HEK293T (cell line): ENCODE measurements around the gene KIF4B.

ENCODE experiments used
- CTCF ChIA-PET: fragments of 350-600 bp; formaldehyde crosslinking; extraction: SDS; loops from one replicate; lab custom pipeline; 2021; ENCODE audit warnings: antibody characterized with exemption, inconsistent platforms; lab: Yijun Ruan, JAX
- POLR2A ChIA-PET: fragments of 350-600 bp; formaldehyde crosslinking; extraction: SDS; loops from one replicate; lab custom pipeline; 2020; ENCODE audit warnings: antibody characterized with exemption, inconsistent platforms; lab: Yijun Ruan, JAX
- DNase-seq: peaks from one replicate; pipeline ENCODE4 v3.0.0; 2012; ENCODE audit warnings: mixed read lengths; ENCODE audit errors: extremely low spot score
- ARNT ChIP-seq: fragments of 450-650 bp; IDR thresholded peaks from 2 replicates; pipeline ENCODE4 v1.6.1; 2017; ENCODE audit warnings: mild to moderate bottlenecking
- BHLHE40 ChIP-seq: fragments of 450-650 bp; IDR thresholded peaks from 2 replicates; pipeline ENCODE4 v1.6.1; 2016; ENCODE audit warnings: mild to moderate bottlenecking, moderate library complexity, borderline replicate concordance
- CTBP1 ChIP-seq: fragments of 450-650 bp; IDR thresholded peaks from 2 replicates; pipeline ENCODE4 v1.6.1; 2016; ENCODE audit warnings: borderline replicate concordance
- ELF4 ChIP-seq: fragments of 450-650 bp; IDR thresholded peaks from 2 replicates; pipeline ENCODE4 v1.6.1; 2017; ENCODE audit warnings: antibody characterized with exemption
- FOXA1 ChIP-seq: fragments of 450-650 bp; IDR thresholded peaks from 2 replicates; pipeline ENCODE4 v1.6.1; 2016; ENCODE audit warnings: mild to moderate bottlenecking
- FOXK2 ChIP-seq: fragments of 450-650 bp; IDR thresholded peaks from 2 replicates; pipeline ENCODE4 v1.6.1; 2016; ENCODE audit warnings: mild to moderate bottlenecking
- FOXM1 ChIP-seq: fragments of 450-650 bp; IDR thresholded peaks from 2 replicates; pipeline ENCODE4 v1.6.1; 2017; ENCODE audit warnings: mild to moderate bottlenecking, borderline replicate concordance
- HDGF ChIP-seq: fragments of 450-650 bp; IDR thresholded peaks from 2 replicates; pipeline ENCODE4 v1.6.1; 2017; ENCODE audit warnings: antibody characterized with exemption, borderline replicate concordance
- L3MBTL2 ChIP-seq: fragments of 450-650 bp; conservative IDR thresholded peaks from 2 replicates; pipeline ENCODE4 v1.6.1; 2016; ENCODE audit warnings: mild to moderate bottlenecking
- LEF1 ChIP-seq: fragments of 450-650 bp; IDR thresholded peaks from 2 replicates; pipeline ENCODE4 v1.6.1; 2017; ENCODE audit warnings: mild to moderate bottlenecking, borderline replicate concordance
- NFRKB ChIP-seq: fragments of 450-650 bp; IDR thresholded peaks from 2 replicates; pipeline ENCODE4 v1.6.1; 2016; ENCODE audit warnings: mild to moderate bottlenecking, moderate library complexity
- SP1 ChIP-seq: fragments of 450-650 bp; IDR thresholded peaks from 2 replicates; pipeline ENCODE4 v1.6.1; 2017
- SUZ12 ChIP-seq: fragments of 450-650 bp; IDR thresholded peaks from 2 replicates; pipeline ENCODE4 v1.6.1; 2016; ENCODE audit warnings: mild to moderate bottlenecking
- TARDBP ChIP-seq: fragments of 450-650 bp; IDR thresholded peaks from 2 replicates; pipeline ENCODE4 v1.6.1; 2016
- ZNF384 ChIP-seq: fragments of 450-650 bp; IDR thresholded peaks from 2 replicates; pipeline ENCODE4 v1.6.1; 2016
- TF ChIP-seq, protein P1 (sequence below): fragments of 450-650 bp; IDR thresholded peaks from 2 replicates; pipeline ENCODE4 v1.6.1; 2016

The KIF4B gene, protein sequence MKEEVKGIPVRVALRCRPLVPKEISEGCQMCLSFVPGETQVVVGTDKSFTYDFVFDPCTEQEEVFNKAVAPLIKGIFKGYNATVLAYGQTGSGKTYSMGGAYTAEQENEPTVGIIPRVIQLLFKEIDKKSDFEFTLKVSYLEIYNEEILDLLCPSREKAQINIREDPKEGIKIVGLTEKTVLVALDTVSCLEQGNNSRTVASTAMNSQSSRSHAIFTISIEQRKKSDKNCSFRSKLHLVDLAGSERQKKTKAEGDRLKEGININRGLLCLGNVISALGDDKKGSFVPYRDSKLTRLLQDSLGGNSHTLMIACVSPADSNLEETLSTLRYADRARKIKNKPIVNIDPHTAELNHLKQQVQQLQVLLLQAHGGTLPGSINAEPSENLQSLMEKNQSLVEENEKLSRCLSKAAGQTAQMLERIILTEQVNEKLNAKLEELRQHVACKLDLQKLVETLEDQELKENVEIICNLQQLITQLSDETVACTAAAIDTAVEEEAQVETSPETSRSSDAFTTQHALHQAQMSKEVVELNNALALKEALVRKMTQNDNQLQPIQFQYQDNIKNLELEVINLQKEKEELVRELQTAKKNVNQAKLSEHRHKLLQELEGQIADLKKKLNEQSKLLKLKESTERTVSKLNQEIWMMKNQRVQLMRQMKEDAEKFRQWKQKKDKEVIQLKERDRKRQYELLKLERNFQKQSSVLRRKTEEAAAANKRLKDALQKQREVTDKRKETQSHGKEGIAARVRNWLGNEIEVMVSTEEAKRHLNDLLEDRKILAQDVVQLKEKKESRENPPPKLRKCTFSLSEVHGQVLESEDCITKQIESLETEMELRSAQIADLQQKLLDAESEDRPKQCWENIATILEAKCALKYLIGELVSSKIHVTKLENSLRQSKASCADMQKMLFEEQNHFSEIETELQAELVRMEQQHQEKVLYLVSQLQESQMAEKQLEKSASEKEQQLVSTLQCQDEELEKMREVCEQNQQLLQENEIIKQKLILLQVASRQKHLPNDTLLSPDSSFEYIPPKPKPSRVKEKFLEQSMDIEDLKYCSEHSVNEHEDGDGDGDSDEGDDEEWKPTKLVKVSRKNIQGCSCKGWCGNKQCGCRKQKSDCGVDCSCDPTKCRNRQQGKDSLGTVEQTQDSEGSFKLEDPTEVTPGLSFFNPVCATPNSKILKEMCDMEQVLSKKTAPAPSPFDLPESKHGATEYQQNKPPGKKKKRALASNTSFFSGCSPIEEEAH

DNA sequence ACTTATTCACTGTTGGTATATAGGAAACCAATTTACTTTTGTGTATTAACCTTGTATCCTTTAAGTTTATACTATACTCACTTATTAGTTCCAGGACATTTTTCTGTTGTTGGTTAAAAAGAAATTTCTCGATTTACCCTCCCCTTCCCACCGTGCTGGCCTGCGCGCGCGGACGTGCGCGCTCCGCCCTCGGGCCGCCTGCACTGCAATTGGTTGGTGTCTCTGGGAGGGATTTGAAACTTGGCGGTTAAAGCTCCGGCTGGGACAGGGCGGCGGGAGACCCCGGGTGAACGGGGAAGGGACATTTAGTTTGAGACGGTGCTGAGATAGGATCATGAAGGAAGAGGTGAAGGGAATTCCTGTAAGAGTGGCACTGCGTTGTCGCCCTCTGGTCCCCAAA, at the start of gene KIF4B:
Gene KIF4B, plus strand, starts transcription at position 230 of the 400 bp plus-strand sequence. Its CDS starts 105 bp downstream, at position 335.
- no peak for DNase-seq
- no peak for TF ChIP-seq ARNT
- no peak for TF ChIP-seq CTBP1
- no peak for TF ChIP-seq FOXA1
- TF ChIP-seq L3MBTL2: no peak
- no peak for TF ChIP-seq HDGF
- TF ChIP-seq ZNF384: no peak
- TF ChIP-seq SP1: no peak
- TF ChIP-seq, protein P1, sequence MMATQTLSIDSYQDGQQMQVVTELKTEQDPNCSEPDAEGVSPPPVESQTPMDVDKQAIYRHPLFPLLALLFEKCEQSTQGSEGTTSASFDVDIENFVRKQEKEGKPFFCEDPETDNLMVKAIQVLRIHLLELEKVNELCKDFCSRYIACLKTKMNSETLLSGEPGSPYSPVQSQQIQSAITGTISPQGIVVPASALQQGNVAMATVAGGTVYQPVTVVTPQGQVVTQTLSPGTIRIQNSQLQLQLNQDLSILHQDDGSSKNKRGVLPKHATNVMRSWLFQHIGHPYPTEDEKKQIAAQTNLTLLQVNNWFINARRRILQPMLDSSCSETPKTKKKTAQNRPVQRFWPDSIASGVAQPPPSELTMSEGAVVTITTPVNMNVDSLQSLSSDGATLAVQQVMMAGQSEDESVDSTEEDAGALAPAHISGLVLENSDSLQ: no peak
- no peak for TF ChIP-seq TARDBP
- no peak for TF ChIP-seq NFRKB
- no peak for TF ChIP-seq BHLHE40
- no peak for TF ChIP-seq ELF4
- TF ChIP-seq LEF1: no peak
- no peak for TF ChIP-seq SUZ12
- no peak for TF ChIP-seq FOXM1
- POLR2A ChIA-PET: no interaction called here
- CTCF ChIA-PET: no interaction called here

DNA sequence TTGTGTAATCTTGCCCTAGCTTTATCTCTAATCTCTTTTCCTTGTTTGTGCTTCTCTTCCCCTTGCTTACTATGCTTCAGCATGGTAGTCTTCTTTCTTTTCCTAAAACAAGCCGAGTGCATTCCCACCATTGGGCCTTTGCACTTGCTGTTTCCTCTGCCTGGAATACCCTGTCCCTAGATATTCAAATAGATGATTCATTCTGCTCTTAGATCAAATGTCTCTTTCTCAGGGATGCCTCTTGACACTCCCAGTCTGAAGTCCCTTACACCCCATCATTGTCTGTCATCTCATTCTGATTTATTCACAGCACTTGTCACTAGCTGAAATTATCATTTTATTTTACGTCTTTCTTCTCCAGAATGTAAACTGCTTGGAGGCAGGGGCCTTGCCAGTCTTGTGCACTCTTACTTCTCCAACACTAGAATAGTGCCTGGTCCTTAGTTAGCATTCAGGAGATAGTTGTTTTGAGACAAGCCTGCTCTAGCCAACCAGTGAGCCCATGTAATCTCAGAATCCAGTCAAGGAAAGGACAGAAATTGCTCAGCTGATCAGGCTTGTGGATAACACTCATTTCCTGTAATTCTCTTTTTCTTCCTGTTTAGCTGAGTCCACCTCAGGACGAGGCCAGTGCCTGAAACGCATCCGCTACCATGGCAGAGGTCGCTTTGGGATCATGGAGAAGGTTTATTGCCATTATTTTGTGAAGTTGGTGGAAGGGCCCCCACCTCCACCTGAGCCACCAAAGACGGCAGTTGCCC, 47.3 kb upstream of the KIF4B start:
- DNase-seq: no peak
- CTCF ChIA-PET: no interaction called here
- POLR2A ChIA-PET: interaction anchor here (0.6 kb wide), 1 partner anchor 108 kb away, joined by 3 read pairs; the partner anchor contains the start of gene CNOT8
- no peak for TF ChIP-seq LEF1
- no peak for TF ChIP-seq SUZ12
- TF ChIP-seq ZNF384: no peak

DNA sequence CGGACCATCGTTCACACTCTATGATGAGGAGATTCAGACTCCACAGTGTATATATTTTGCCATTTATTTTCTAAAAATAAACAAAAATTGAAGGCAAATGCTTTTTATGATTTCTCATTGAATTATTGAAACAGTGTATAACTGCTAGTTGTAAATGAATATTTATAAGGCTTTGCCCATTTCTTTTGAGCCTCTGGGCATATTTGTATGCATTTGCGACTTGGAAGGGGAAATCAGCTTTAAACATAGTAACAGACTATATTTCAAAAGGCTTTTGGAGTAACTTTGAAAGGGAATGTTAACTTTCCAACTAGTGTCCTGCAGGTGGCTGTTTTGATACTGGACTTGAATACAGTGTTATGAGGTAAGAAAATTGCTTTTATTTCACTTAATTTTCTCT, 46.7 kb upstream of the KIF4B start:
- no peak for TF ChIP-seq ARNT
- TF ChIP-seq NFRKB: no peak
- TF ChIP-seq ELF4: no peak
- TF ChIP-seq CTBP1: no peak
- TF ChIP-seq BHLHE40: no peak
- TF ChIP-seq ZNF384: no peak
- no peak for TF ChIP-seq FOXM1
- no peak for TF ChIP-seq SUZ12
- TF ChIP-seq TARDBP: no peak
- no peak for TF ChIP-seq SP1
- TF ChIP-seq HDGF: no peak
- no peak for TF ChIP-seq FOXK2
- TF ChIP-seq, protein P1: no peak
- no peak for TF ChIP-seq LEF1
- TF ChIP-seq FOXA1: no peak
- ChIA-PET CTCF (no interaction called here), POLR2A (no interaction called here)
- DNase-seq: no peak

DNA sequence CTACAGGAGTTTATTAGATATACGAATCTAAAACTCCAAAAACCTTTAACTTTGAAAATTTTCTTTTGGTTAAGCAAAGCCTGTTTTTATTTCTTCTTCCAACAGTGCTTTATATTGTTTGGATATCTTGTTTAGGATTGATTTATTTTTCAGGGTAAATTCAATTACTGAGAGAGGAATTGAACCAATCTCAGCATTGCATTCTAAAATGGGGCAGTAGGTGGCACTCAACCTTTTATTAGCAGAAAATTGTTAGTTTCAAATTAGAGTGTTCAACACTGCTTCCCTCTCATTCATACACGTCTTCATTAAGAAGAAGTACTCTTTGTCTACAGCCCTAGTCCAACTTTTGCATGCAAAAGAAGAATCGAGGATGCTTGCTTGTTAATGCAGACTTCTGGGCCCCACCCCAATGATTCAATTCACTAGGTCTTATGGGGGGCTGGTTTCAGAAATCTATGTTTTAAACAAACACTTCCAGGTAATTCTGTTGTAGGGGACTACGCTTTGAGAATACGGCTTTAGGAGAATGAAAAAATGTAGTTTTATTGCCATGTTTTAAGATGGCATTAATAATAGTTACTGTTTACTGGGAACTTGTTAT, 46.0 kb upstream of the KIF4B start:
- TF ChIP-seq FOXM1 (no peak), SUZ12 (no peak), TARDBP (no peak), NFRKB (no peak), ARNT (no peak), ELF4 (no peak), L3MBTL2 (no peak), FOXK2 (no peak)
- CTCF ChIA-PET: interaction anchor here (0.6 kb wide), 1 partner anchor 308 kb away, joined by 3 read pairs; no protein-coding TSS in a partner anchor
- DNase-seq: peak; percentile 19
- POLR2A ChIA-PET: no interaction called here

DNA sequence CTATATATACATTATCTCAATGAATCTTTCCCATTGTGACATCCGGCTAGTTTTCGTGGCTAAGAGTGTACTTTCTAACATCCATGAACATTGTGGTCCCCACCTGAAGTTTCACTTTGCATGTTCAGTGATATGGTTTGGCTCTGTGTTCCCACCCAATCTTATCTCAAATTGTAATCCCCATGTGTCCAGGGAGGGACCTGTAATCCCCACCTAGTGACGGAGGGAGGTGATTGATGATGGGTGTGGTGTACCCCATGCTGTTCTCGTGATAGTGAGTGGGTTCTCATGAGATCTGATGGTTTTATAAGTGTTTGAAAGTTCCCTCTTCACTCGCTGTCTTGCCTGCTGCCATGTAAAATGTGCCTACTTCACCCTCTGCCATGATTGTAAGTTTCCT, 44.6 kb upstream of the KIF4B start:
- ChIA-PET CTCF (no interaction called here), POLR2A (no interaction called here)
- no peak for TF ChIP-seq HDGF
- no peak for TF ChIP-seq BHLHE40
- TF ChIP-seq CTBP1: no peak
- TF ChIP-seq NFRKB: no peak
- TF ChIP-seq ZNF384: no peak
- TF ChIP-seq LEF1: no peak
- TF ChIP-seq SUZ12: no peak
- TF ChIP-seq ELF4: no peak
- no peak for TF ChIP-seq ARNT
- TF ChIP-seq L3MBTL2: no peak
- TF ChIP-seq, protein P1: no peak
- DNase-seq: no peak
